ENCODE results near the gene PARVB. TPM values are rescaled to one million over a fixed set of nuclear protein-coding genes. Genes with fewer than 3 reads are reported as not detected.

PARVB gene
- total and polyA plus RNA-seq, 2 of the 8 experiments (the other 6 are each of a cell fraction or from before 2014, with no cell fraction given), result 14.5 to 18.6 TPM

DNA sequence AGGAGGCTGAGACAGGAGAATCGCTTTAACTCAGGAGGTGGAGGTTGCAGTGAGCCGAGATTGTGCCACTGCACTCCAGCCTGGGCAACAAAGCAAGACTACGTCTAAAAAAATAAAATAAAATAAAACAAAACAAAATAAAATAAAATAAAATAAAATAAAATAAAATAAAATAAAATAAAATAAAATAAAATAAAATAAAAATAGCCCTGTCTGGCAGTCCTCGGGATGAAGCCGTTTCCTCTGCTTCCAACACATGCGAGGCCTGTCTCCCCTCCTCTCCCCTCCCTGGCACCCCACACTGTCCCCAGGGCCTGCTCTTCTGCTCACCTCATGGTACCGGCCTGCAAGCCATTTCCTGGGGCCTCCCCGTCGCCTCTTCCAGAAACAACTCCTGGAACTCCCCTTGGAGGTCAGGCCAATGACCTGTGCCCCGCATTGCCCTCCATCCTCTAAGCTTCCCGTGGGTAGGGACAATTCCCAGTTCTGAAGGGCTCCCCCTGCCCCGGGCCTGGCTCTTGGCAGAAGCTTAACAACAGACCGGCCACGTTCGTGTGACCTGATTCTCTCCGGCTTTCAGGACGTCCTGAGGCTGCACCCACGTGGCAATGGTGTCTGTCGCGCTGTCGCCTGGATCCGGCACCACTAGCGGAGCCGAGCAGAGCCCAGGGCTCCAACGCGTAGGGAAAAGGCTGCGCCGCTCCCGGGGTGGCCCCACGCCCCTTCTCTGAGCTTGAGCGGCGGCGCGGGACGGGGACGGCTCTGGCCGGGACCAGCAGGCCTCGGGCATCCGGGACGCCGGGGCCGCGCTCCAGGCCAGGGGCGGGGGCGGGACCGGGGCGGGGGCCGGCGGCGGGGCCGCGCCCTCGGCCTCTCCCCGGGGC is 456 bp upstream of the PARVB start:
- DNase-seq (ENCODE audit: low read depth in 1 of 2, low spot score in 2 of 2) (peak in 1 of 2 experiments; percentile 60), FAIRE-seq (no peak)
- Histone ChIP-seq H3K79me2 (ENCODE audit: control insufficient read depth in 1 of 2, insufficient read depth in 2 of 2, low read length in 2 of 2) (no peaks in the 10 kb centered on the region), H3K14ac (ENCODE audit: insufficient read length) (no peak overlapping the region), H3K27ac (ENCODE audit: low read depth, low read length) (no peak overlapping the region), H4K20me1 (replicated peaks in 1 of 2; ENCODE audit: control insufficient read depth in 1 of 2, insufficient read depth in 2 of 2, low read length in 2 of 2) (no peaks in the 10 kb centered on the region), H3K18ac (ENCODE audit: extremely low read depth, low read length) (peak overlapping the region; percentile 83), H3K4ac (replicated peaks; ENCODE audit: insufficient read length, low read depth, low read length) (peak overlapping the region; percentile 96), H3K9me3 (ENCODE audit: insufficient read depth in 2 of 2, low read depth in 1 of 2, low read length in 1 of 2) (no peaks in the 10 kb centered on the region), H2BK120ac (replicated peaks; ENCODE audit: low read depth, low read length) (peak overlapping the region; percentile 55), H2BK20ac (ENCODE audit: low read length) (no peak overlapping the region), H2AK5ac (ENCODE audit: low read depth, low read length) (no peak overlapping the region), H3K56ac (replicated peaks; ENCODE audit: insufficient read length, low read depth, low read length) (peak overlapping the region; percentile 53), H3K4me1 (replicated peaks in 1 of 4; ENCODE audit: control insufficient read depth in 3 of 4, insufficient read depth in 4 of 4, low read length in 3 of 4) (peaks cover 0 to 14% (median 2%) of the 10 kb centered on the region in 4 experiments; a peak in 4 of 7 replicates), H2AFZ (ENCODE audit: low read length) (peak overlapping the region; percentile 76), H4K5ac (ENCODE audit: insufficient read length, low read depth, low read length) (peak overlapping the region; percentile 70), H2BK12ac (ENCODE audit: low read depth, low read length) (0 out of 2 replicates have a peak overlapping the region, but pooled peaks have one; percentile 35), H3K23ac (ENCODE audit: insufficient read length) (no peak overlapping the region), H4K91ac (replicated peaks; ENCODE audit: insufficient read length, low read length) (peak overlapping the region; percentile 75), H3K27me3 (replicated peaks in 1 of 4; ENCODE audit: control insufficient read depth in 3 of 4, extremely low read depth in 1 of 4, insufficient read depth in 3 of 4, low read length in 3 of 4) (peaks cover 0 to 8% (median 3%) of the 10 kb centered on the region in 4 experiments; a peak in 4 of 7 replicates), H4K8ac (ENCODE audit: extremely low read depth, insufficient read depth, low read length) (peak overlapping the region; percentile 94), H3K79me1 (ENCODE audit: low read depth, low read length) (no peaks in the 10 kb centered on the region; the same call in 1 of the 2 replicates), H3K9ac (replicated peaks in 1 of 4; ENCODE audit: extremely low read depth in 1 of 4, low read depth in 3 of 4, low read length in 3 of 4) (peak overlapping the region; percentile 14 to 70 (median 39); a peak in 4 of 7 replicates), H3K4me3 (ENCODE audit: extremely low read depth in 1 of 4, insufficient read depth in 2 of 4, low read depth in 3 of 4, low read length in 4 of 4) (peak overlapping the region; percentile 36 to 61 (median 49)), H2BK15ac (ENCODE audit: low read length) (peak overlapping the region; percentile 97; the same call in 1 of the 2 replicates), H3K23me2 (ENCODE audit: low read depth, low read length) (peaks cover 3% of the 10 kb centered on the region; the same call in 1 of the 2 replicates), H3K4me2 (ENCODE audit: insufficient read depth in 1 of 2, low read depth in 2 of 2, low read length in 2 of 2) (peak overlapping the region; percentile 65 to 89), H3K36me3 (ENCODE audit: control insufficient read depth in 2 of 4, insufficient read depth in 4 of 4, low read length in 3 of 4) (no peaks in the 10 kb centered on the region), H2BK5ac (ENCODE audit: low read depth, low read length) (peak overlapping the region; percentile 81; the same call in 1 of the 2 replicates)
- 31% methylated on average over 28 of the region's 54 CpGs; no CpG with 5 or more reads in 1 of the 2 experiments for WGBS, 2 experiments (ENCODE audit: extremely low coverage in 1 of 2, insufficient coverage in 1 of 2, insufficient read length in 1 of 2, insufficient replicate concordance in 2 of 2, low coverage in 1 of 2, low lambda C conversion rate in 2 of 2, missing lambda C conversion rate in 1 of 2)
- ChIA-PET CTCF (ENCODE audit: partially characterized antibody) (interaction anchor here (0.6 to 2.7 kb wide), 4 partner anchors 19 to 61 kb away, joined by 3 to 9 read pairs (median 5); no protein-coding TSS in a partner anchor), POLR2A (ENCODE audit: partially characterized antibody) (interaction anchor here (0.9 to 1.5 kb wide), 4 partner anchors 10 to 295 kb away, joined by 3 to 4 read pairs (median 3); partner anchors contain the start of gene PNPLA5)
- TF ChIP-seq EZH2 (IDR thresholded peaks at IDR 0.05; ENCODE audit: low read depth, low read length, severe bottlenecking) (peak; percentile 9), SIX5 (IDR thresholded peaks at IDR 0.05; ENCODE audit: low read depth, low read length) (no peak), PHF8 (conservative IDR thresholded peaks at IDR 0.05; ENCODE audit: low read depth, low read length) (peak; percentile 69; the same call in 1 of the 2 replicates), ASH2L (IDR thresholded peaks at IDR 0.05; ENCODE audit: low read length) (no peak), HDAC2 (IDR thresholded peaks at IDR 0.05; ENCODE audit: borderline replicate concordance in 1 of 2, low read depth in 2 of 2, low read length in 2 of 2) (peak in 1 of 2 experiments; percentile 86; a peak in 2 of 4 replicates), HDAC6 (IDR thresholded peaks at IDR 0.05; ENCODE audit: low read depth, low read length) (no peak), POLR2A (IDR thresholded peaks at IDR 0.05; ENCODE audit: control extremely low read depth in 1 of 2, low read depth in 2 of 2, low read length in 2 of 2) (no peak)
- TF ChIP-seq, protein P1, sequence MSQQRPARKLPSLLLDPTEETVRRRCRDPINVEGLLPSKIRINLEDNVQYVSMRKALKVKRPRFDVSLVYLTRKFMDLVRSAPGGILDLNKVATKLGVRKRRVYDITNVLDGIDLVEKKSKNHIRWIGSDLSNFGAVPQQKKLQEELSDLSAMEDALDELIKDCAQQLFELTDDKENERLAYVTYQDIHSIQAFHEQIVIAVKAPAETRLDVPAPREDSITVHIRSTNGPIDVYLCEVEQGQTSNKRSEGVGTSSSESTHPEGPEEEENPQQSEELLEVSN (IDR thresholded peaks at IDR 0.05), result peak; percentile 54; the same call in 1 of the 2 replicates
- TF ChIP-seq, protein P2, sequence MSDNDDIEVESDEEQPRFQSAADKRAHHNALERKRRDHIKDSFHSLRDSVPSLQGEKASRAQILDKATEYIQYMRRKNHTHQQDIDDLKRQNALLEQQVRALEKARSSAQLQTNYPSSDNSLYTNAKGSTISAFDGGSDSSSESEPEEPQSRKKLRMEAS (IDR thresholded peaks at IDR 0.05), result peak; percentile 81
